OCI-LY7 (cell line): ENCODE measurements around the gene ZNF536. TPM values are rescaled to one million over a fixed set of nuclear protein-coding genes. Genes with fewer than 3 reads are reported as not detected.
"Not testable (repeated sequence)": the region's sequence is repeated elsewhere in the genome, so short reads cannot be mapped to it uniquely, and the experiment has no call there.

Experiments
- BruUV-seq: library from RNA; stranded (reverse); fragments of 400-500 nt; replicated peaks from 2 replicates; lab custom pipeline; 2021; lab: Mats Ljungman, UMichigan
- CTCF ChIA-PET: fragments of 300-600 bp; sonication (Branson Sonifier 250); formaldehyde crosslinking; loops from one replicate; lab custom pipeline; 2022; ENCODE audit warnings: antibody characterized with exemption; ENCODE audit not compliant: unreplicated experiment; lab: Charles Lee
- POLR2A ChIA-PET: fragments of 300-600 bp; sonication (Branson Sonifier 250); formaldehyde crosslinking; loops from one replicate; lab custom pipeline; 2022; ENCODE audit warnings: antibody characterized with exemption; lab: Charles Lee
- DNase-seq: peaks from one replicate; pipeline ENCODE4 v3.0.0-alpha.2; 2015; ENCODE audit warnings: low spot score
- H2AFZ ChIP-seq: fragments of 200-600 bp; sonication (generic), shearing (Covaris generic); 2 replicates; pipeline ENCODE4 v1.6.1; 2014; ENCODE audit warnings: mild to moderate bottlenecking, antibody characterized with exemption, low read length, moderate library complexity
- H3K27ac ChIP-seq: fragments of 200-600 bp; sonication (generic); 2 replicates; pipeline ENCODE4 v1.5.1; 2014; ENCODE audit warnings: mixed run types, low read depth, mild to moderate bottlenecking, moderate library complexity, low read length, inconsistent platforms; ENCODE audit not compliant: poor library complexity, severe bottlenecking
- H3K36me3 ChIP-seq: fragments of 200-600 bp; sonication (generic); 2 replicates; pipeline ENCODE4 v1.6.1; 2014; ENCODE audit warnings: mild to moderate bottlenecking, antibody characterized with exemption, low read length, moderate library complexity, mixed read lengths; ENCODE audit not compliant: insufficient read depth
- H3K4me1 ChIP-seq: fragments of 200-600 bp; sonication (generic); 2 replicates; pipeline ENCODE4 v1.5.1; 2014; ENCODE audit warnings: mild to moderate bottlenecking, low read length; ENCODE audit not compliant: insufficient read depth, poor library complexity, severe bottlenecking
- H3K4me2 ChIP-seq: fragments of 200-600 bp; sonication (generic); 2 replicates; pipeline ENCODE4 v1.6.1; 2014; ENCODE audit warnings: mild to moderate bottlenecking, low read length
- H3K4me3 ChIP-seq: fragments of 200-600 bp; sonication (generic); 2 replicates; pipeline ENCODE4 v1.5.1; 2014; ENCODE audit warnings: mild to moderate bottlenecking, low read depth, low read length; ENCODE audit not compliant: poor library complexity, severe bottlenecking
- H3K79me2 ChIP-seq: fragments of 200-600 bp; sonication (generic); 2 replicates; pipeline ENCODE4 v1.6.1; 2016; ENCODE audit warnings: low read depth, mild to moderate bottlenecking, low read length, moderate library complexity, mixed read lengths; ENCODE audit not compliant: insufficient read depth
- H3K9me2 ChIP-seq: fragments of 200-600 bp; sonication (generic); 2 replicates; pipeline ENCODE4 v1.6.1; 2016; ENCODE audit warnings: mild to moderate bottlenecking, low read length, mixed read lengths; ENCODE audit not compliant: insufficient read depth
- H3K9me3 ChIP-seq: fragments of 200-600 bp; sonication (generic); 2 replicates; pipeline ENCODE4 v1.6.1; 2014; ENCODE audit warnings: mild to moderate bottlenecking, mixed run types, low read length, mixed read lengths
- H4K20me1 ChIP-seq: fragments of 200-600 bp; sonication (generic); 2 replicates; pipeline ENCODE4 v1.6.1; 2014; ENCODE audit warnings: mild to moderate bottlenecking, antibody characterized with exemption, low read length, moderate library complexity, mixed read lengths; ENCODE audit not compliant: insufficient read depth
- EZH2phosphoT487 ChIP-seq: fragments of 200-600 bp; sonication (generic); IDR thresholded peaks from 2 replicates; pipeline ENCODE4 v1.6.1; 2018; ENCODE audit warnings: low read depth, borderline replicate concordance, mild to moderate bottlenecking, mixed run types, antibody characterized with exemption, low read length, moderate library complexity, mixed read lengths
- intact Hi-C: fragments of 100-400 bp; cut with micrococcal nuclease; formaldehyde crosslinking; loops from one replicate; pipeline ENCODE4 v1.10.0; 2022; ENCODE audit not compliant: unreplicated experiment
- total RNA-seq, 2 experiments: library from RNA; depleted of rRNA in 1 of 2; stranded (reverse); fragments of >200 nt in 1 of 2; shearing (Covaris generic) in 1 of 2; gene quantifications; 2 replicates each; pipeline ENCODE4 v1.2.3, GENCODE V29; 2014 to 2022
- TF ChIP-seq, protein P1 (sequence below): fragments of 200-600 bp; sonication (generic); conservative IDR thresholded peaks from 2 replicates; pipeline ENCODE4 v1.5.1; 2014; ENCODE audit warnings: mild to moderate bottlenecking, antibody characterized with exemption, low read length, moderate library complexity, mixed read lengths

Gene ZNF536
- total RNA-seq, 2 experiments from 2014 or later, result 0.06 to 0.30 TPM

DNA sequence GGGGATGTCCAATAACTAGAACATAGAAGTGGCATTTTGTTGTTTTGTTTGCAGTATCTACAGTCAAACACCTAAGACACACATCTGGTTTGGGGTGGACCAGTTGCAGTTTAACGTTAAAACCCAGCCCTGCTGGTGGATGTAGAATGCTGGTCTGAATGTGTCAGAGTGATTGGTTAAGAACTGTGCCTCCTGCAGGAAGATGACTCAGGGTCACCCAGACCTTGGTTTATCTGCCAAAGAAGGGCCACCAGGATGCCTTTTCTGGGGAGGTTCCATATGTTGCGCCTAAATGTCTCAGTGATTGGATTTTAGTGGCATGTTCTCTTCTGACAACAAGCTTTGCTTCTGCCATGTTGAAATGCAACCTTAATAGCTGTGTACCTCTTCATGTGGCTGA is 23.1 kb downstream of the ZNF536 start:
- intact Hi-C loops, result no loop called here
- no peak for TF ChIP-seq EZH2phosphoT487
- TF ChIP-seq, protein P1, sequence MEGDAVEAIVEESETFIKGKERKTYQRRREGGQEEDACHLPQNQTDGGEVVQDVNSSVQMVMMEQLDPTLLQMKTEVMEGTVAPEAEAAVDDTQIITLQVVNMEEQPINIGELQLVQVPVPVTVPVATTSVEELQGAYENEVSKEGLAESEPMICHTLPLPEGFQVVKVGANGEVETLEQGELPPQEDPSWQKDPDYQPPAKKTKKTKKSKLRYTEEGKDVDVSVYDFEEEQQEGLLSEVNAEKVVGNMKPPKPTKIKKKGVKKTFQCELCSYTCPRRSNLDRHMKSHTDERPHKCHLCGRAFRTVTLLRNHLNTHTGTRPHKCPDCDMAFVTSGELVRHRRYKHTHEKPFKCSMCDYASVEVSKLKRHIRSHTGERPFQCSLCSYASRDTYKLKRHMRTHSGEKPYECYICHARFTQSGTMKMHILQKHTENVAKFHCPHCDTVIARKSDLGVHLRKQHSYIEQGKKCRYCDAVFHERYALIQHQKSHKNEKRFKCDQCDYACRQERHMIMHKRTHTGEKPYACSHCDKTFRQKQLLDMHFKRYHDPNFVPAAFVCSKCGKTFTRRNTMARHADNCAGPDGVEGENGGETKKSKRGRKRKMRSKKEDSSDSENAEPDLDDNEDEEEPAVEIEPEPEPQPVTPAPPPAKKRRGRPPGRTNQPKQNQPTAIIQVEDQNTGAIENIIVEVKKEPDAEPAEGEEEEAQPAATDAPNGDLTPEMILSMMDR, result no peak
- Histone ChIP-seq H3K4me3 (no peak overlapping the region), H3K79me2 (no peaks in the 10 kb centered on the region), H3K4me2 (no peak overlapping the region), H3K36me3 (no peaks in the 10 kb centered on the region), H3K27ac (no peak overlapping the region), H3K9me3 (no peaks in the 10 kb centered on the region), H2AFZ (no peak overlapping the region), H3K9me2 (no peaks in the 10 kb centered on the region), H3K4me1 (no peaks in the 10 kb centered on the region), H4K20me1 (no peaks in the 10 kb centered on the region)
- BruUV-seq, result no TSS peak
- no peak for DNase-seq
- POLR2A ChIA-PET, result interaction anchor here (0.8 kb wide), 1 partner anchor 38 kb away, joined by 3 read pairs; no protein-coding TSS in a partner anchor
- CTCF ChIA-PET, result no interaction called here

DNA sequence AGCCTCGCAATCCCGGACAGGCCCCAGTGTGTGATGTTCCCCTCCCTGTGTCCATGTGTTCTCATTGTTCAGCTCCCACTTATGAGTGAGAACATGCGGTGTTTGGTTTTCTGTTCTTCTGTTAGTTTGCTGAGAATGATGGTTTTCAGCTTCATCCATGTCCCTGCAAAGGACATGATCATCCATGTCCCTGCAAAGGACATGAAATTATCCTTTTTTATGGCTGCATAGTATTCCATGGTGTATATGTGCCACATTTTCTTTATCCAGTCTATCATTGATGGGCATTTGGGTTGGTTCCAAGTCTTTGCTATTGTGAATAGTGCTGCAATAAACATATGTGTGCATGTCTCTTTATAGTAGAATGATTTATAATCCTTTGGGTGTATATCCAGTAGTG is 26.4 kb downstream of the ZNF536 start:
- intact Hi-C loops, H3K4me2 ChIP-seq, H3K79me2 ChIP-seq, H3K36me3 ChIP-seq, H3K4me1 ChIP-seq, H3K9me3 ChIP-seq, DNase-seq, H3K4me3 ChIP-seq, H2AFZ ChIP-seq, H3K27ac ChIP-seq, H3K9me2 ChIP-seq, H4K20me1 ChIP-seq, CTCF ChIA-PET, BruUV-seq, POLR2A ChIA-PET: not testable (repeated sequence)

GRCh38 chr19:30401956-30402355 is 29.8 kb downstream of the ZNF536 start:
- H3K4me1 ChIP-seq, result no peaks in the 10 kb centered on the region
- no peaks in the 10 kb centered on the region for H4K20me1 ChIP-seq
- no peaks in the 10 kb centered on the region for H3K36me3 ChIP-seq
- TF ChIP-seq, protein P1, result no peak
- TF ChIP-seq EZH2phosphoT487, result no peak
- no peaks in the 10 kb centered on the region for H3K9me3 ChIP-seq
- H3K27ac ChIP-seq, result no peak overlapping the region
- BruUV-seq, result no TSS peak
- no peak for DNase-seq
- intact Hi-C loops, result no loop called here
- POLR2A ChIA-PET, result no interaction called here
- H2AFZ ChIP-seq, result no peak overlapping the region
- no peaks in the 10 kb centered on the region for H3K79me2 ChIP-seq
- no peak overlapping the region for H3K4me2 ChIP-seq
- CTCF ChIA-PET, result no interaction called here
- no peaks in the 10 kb centered on the region for H3K9me2 ChIP-seq
- no peak overlapping the region for H3K4me3 ChIP-seq
